NCI-H1105 treated with DMSO at 0.1 percent for 48 hours (cell line): ENCODE results near the gene OFD1.

Experiments
- DNase-seq: peaks from one replicate; lab custom pipeline; 2025; lab: John Stamatoyannopoulos, UW

The OFD1 gene, protein sequence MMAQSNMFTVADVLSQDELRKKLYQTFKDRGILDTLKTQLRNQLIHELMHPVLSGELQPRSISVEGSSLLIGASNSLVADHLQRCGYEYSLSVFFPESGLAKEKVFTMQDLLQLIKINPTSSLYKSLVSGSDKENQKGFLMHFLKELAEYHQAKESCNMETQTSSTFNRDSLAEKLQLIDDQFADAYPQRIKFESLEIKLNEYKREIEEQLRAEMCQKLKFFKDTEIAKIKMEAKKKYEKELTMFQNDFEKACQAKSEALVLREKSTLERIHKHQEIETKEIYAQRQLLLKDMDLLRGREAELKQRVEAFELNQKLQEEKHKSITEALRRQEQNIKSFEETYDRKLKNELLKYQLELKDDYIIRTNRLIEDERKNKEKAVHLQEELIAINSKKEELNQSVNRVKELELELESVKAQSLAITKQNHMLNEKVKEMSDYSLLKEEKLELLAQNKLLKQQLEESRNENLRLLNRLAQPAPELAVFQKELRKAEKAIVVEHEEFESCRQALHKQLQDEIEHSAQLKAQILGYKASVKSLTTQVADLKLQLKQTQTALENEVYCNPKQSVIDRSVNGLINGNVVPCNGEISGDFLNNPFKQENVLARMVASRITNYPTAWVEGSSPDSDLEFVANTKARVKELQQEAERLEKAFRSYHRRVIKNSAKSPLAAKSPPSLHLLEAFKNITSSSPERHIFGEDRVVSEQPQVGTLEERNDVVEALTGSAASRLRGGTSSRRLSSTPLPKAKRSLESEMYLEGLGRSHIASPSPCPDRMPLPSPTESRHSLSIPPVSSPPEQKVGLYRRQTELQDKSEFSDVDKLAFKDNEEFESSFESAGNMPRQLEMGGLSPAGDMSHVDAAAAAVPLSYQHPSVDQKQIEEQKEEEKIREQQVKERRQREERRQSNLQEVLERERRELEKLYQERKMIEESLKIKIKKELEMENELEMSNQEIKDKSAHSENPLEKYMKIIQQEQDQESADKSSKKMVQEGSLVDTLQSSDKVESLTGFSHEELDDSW

DNA sequence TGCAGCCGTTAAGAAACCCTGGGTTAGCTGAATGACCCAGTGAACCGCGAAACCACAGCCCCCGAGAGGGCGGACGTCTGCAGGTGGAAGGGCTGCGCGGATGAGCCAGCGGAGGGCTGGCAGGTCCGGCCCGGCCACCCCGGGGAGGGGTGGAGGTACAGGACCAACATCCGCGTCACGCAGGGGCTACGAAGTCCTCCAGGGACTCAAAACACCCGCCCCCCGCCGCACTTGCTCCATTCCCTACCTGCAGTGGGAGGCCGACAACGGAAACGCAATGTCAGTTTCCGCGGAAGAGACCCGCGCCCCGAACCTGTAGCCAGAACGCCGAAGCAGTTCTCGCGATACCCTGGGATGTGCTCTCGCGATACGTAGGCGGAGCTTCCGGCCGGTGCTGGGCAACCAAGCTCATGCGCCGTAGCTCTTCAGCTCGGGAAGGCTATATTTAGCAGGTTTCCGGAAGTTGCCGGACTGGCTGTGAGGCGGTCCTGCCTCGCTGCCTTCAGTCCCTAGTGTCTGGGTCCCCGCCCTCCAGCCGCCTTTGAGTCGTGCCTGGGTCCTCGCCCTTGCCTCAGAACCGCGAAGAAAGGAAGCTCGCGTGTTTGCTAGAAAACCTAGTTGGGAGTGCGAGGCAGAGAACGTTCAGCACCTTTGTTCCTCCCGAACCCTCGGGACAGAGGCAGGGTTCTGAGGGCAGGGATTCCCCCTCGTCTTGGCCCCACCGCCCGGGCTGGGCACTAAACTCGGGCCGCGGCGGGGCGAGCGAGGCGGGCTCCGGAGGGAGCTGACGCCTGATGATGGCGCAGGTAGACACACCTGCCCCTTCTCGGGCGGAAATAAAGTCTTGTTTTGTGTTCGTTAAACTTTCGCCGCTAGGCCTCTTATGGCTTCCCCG, at the start of gene OFD1, which contains the start of gene TRAPPC2:
OFD1 (plus strand) TSS at position 471 of the 895 bp plus-strand sequence; CDS start at position 795, 324 bp downstream.
TRAPPC2 (minus strand) TSS at position 343 of the 895 bp plus-strand sequence. CDS start 14,657 bp downstream, outside the sequence.
- peak; percentile 93 for DNase-seq

DNA sequence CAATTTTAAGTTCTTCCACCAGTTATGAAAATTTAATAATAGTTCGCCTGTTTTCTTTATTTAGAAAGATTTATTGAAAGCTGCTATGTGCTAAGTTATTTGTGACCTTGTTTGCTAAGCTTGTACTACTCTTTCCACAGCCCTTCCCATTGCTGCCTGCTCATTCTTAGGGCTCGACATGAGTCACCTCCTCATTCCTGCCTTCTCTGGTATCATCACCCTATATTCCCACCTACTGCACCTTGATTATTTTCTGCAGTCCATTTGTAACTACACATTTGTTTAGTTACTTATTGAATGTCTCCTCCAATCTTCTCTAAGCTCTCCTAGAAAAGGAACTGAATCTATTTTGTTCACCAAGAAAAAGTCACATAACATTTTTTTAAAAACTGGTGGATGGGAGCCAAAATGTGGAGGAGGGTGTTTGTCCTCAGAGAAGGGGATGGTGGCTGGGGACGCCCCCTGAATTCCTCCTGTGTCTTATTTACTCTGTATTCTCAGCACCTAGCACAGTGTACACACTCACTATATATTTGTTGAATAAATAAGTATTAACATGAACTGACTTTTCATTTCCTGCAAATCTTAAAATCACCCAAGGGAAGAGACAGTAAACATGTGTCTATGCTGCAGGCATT, 49.3 kb upstream of the OFD1 start:
- DNase-seq, result no peak

DNA sequence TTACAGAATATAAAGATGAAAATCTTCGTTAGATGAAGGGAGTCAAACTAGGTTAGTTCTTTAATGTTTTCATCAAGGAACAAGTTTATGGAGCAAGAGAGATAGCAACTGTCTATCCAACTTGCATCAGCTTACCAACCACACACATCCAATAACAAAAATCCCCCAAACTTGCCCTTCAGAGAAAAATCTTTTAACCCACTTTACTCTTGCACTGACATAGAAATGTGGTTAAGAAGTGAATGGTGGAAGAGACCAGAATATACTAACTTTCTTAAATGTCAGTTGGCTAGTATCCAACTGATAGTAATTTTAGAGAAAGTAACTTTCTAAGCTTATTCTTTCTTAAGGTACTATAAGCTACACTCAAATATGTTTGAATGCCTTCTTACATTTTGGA, 47.3 kb upstream of the OFD1 start:
- no peak for DNase-seq

DNA sequence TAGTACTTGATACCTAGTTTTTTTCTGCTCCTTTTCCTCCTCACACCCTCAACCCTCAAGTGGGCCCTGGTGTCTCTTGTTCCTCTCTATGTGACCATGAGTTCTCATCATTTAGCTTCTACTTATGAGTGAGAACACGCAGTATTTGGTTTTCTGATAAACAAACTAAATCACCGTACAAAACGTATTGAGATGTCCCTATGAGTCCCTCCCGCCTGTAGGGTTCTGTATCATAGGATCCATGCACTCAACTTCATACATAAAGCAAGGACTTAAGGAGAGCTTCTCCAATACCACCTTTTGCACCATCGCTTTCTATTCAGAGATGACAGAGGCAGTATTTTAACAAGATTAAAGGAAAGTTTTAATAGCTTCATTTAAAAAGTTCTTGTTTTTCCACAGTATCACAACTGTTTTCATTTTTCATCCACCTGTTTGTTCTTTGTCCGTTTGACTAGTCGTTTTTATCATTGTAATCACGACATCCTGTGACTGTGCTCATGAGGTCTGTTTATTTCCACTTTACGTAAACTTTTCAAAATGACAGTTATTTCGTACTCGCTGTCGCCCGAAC, 46.1 kb upstream of the OFD1 start:
- DNase-seq, result peak; percentile 14

DNA sequence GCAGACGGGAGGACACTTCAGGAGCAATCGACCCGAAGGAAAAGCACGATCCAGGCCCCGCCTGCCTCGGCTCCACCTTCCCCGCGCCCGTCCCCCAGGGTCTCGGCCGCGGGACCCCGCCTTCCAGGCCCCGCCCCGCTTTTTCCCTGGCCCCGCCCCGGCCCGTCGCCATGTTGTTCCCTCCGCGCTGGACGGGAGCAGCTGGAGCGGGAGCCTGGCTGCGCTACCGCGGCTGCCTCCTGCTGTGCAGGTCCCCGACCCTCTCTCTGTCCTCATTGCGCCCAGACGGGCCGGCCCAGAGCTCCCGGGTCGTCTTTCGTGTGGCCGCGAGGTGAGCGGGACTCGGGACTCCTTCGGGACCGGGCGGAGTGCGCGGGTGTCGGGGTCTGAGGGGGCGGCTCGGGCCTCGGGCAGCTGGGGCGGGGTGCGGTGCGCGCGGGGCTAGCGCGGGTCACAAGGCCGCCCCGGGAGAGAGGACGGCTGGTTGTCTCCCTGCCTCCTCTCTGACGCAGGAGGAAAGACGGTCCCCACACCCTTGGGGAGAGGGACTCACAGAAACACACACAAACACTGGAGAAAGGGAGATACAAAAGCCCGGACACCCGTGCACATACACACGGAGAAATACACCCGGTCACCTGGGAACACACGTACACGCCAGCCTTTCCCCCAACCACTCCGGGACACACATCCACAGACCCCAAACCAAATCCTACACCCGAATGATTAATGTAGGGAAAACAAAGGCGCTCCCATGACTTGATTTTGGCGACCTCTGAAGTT, 45.4 kb upstream of the OFD1 start, which contains the start of gene RAB9A:
RAB9A (plus strand) TSS at position 171 of the 783 bp plus-strand sequence. CDS start 19,619 bp downstream, outside the sequence.
- peak; percentile 64 for DNase-seq

DNA sequence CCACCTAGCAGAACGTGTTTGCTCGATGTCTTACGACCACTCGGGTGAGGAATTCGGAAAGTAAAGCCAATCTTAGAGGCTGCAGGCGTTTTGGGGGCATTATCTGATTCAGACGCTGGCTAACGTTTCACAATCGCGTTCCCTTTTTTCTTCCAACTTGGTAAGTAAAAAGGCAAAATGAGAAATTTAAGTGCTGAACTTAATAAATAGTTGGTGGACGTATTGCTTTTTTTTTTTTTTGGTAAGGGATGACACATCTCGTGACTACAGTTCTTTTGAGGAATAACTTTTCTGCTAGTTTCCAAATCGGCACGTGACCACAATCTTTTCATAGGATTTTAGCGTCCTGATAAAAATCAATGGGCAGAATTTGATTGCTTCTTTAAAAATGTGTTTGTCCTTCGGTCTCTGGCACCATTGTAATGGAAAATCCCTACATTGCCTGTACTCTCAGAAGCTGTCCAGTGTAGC, 44.8 kb upstream of the OFD1 start:
- DNase-seq, result peak; percentile 12

DNA sequence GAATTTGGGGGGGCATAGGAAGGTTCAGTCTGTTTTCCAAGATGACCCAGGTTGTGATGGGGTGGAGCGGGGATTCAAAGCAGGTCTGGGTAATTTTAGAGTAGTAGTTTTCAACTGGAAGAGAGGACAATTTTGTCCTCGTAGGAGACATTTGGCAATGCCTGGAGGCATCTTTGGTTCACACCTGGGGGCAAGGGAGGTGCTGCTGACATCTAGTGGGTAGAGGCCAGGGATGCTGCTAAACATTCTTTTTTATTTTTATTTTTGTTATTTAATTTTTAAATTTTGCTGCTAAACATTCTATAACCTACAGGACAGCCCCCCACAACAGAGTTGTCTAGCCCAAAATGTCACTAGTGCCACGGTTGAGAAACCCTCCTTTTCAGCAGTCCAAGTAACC, 43.7 kb upstream of the OFD1 start:
- DNase-seq, result no peak

DNA sequence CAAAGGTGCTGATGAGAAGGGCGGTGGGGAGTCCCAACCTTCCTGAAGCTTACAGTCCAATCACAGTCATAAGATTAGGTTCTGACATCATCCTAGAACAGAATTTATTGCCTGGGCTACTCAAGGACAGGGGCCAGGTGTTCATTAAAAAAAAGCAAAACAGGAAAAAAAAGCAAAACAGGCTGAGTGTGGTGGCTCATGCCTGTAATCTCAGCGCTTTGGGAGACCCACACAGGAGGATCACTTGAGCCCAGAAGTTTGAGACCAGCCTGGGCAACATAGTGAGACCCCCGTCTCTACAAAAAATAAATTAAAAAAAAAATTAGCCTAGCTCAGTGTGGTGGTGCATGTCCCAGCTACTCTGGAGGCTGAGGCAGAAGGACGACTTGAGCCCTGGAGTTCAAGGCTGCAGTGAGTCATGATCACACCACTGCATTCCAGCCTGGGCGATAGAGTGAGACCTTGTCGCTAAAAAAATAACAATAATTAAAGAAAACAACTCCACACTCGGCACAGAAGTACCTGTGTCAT, 42.6 kb upstream of the OFD1 start:
- DNase-seq, result no peak

DNA sequence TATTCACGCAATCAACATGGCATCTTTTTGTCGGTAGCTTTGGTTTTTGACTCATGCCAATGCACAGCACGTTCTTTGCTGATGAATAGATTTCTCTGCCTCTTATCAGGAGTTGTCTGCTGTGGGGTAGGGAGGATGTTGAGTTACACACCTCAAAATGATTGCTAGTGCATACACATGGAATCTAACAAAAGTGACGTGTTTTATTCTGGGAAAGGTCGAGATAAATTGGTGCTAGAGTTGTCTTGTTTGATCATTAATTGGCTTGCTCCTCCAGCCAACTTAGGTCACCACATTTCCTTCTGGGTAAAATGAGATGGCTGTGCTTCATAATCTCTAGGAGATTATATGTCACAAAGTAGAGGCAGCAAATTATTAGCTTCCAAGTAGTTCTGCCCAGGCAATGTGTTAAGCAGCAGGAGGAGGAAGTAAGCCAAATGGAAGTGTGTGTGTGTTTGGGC, 41.7 kb upstream of the OFD1 start:
- DNase-seq, result no peak

DNA sequence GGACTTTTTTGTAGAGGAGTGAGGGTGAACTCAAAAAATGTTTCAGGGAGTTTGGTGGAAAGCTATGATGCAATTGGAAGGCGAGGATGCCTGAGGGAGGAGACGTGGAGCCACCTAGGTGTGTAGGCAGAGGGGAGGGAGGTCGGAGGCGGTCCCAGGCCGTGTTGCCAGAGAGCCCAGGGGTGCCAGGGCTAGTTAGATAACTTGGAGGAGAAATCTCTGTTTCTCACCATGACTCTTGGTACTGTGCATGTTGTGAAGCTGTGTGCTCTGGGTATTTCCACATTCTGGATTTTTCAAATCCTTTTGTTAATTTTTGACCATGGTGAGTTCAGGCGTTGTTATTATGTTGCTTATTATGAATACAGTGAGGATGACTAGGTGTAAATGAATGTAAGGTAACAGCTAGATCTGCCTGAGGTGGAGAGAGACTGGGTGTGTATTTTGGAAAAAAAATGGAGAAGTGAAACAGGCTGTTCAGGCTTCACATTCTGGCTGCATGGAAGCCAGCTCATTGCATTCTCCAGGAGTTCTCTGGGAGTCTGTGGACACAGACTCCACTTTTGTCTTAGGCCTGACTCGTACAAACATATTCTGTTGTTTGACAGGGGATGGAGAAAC, 41.1 kb upstream of the OFD1 start:
- no peak for DNase-seq

DNA sequence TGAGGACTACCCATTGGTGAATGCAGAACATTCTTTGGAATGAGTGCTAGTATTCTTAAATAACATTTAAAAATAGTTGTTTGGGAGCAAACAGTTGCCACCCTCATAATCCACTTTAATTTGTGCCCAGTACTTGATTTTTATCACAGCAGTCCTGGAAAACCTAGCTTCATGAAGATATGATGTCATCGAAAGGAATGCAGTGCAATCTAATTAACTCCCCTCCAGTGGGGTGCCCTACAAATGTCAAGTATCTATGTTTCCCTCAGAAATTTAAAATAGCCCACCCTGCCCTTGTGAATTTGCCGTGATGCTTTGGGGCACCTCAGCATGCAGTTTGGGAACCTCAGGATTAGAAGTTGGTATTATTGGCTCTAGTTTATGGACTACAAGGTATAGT, 40.2 kb upstream of the OFD1 start:
- no peak for DNase-seq

DNA sequence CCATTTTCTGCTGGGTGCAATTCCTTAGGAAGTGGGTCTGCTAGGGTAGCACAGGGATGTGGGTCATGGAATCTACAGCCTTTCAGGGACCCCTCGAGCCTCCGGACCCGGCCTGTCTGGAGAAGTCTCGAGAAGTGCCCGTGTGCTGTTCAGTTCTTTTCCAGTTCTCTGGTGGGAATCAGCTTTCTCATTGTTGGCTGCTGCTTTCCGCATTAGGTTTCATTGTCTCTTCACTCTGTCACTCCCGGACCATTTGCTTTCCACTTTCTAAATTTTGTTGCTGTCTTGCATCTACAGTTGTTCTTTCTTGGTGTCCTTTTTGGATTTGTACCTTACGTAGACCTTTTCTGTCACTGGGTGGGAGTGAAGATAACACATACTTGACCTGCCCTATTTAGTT, 39.6 kb upstream of the OFD1 start:
- DNase-seq, result no peak

DNA sequence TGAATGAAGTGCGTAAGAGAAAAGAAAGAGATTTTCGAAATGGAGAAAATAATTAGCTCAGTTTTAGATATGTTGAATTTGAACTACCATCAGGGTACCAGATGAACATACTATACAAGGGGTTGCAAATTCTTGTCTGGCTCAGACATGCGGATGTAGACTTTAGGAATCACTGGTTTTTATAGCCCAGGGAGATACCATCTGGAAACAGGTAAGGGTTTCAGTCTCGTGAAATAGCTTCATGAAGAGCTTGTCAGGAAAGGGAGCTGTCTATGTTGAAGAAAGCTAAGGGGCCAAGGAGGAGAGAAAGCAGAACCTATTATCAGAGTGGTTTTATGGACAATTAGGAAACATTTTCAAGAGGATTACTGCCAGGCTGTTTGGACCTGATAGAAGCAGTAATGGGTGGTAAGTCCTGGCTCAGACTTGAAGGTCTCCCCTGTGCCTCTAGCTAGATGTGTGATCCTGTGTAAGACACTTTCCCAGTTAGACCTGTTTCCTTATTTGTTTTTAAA, 38.9 kb upstream of the OFD1 start:
- DNase-seq, result no peak

DNA sequence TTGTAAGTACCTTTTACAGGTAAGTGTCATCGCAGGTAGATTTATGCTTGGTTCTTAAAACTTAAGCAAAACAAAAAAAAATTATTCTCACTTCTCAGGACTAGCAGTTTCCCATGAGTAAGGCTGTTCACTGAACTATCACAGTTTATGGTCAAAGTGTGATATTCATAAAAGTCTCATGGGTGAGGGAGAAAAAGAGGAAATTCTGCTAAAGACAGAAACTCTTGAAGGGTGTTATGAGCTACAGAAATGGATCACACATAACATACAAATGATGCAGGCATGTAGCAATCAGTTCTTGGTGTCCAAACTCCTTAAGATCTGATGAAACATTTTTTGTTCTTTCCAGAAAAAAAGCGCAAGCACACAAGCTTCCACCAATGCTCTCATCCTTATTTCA, 37.1 kb upstream of the OFD1 start:
- DNase-seq, result no peak

DNA sequence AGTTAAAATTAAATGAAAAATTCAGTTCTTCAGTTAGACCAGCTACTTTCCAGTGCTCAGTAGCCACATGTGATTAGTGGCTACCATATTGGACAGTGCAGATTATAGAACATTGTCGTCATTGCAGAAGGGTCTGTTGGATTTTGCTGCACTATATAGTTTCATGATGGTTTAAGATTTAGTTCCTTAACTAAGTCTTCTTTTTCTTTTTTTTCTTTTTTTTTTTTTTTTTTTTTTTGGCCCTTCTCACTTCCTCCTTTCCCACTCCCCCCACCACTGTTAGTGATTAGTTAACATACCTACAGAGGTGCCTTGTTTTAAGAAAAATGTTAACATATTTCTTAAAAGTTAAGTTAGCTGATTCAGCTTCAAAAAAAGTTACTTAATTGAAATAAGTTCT, 36.6 kb upstream of the OFD1 start:
- no peak for DNase-seq

DNA sequence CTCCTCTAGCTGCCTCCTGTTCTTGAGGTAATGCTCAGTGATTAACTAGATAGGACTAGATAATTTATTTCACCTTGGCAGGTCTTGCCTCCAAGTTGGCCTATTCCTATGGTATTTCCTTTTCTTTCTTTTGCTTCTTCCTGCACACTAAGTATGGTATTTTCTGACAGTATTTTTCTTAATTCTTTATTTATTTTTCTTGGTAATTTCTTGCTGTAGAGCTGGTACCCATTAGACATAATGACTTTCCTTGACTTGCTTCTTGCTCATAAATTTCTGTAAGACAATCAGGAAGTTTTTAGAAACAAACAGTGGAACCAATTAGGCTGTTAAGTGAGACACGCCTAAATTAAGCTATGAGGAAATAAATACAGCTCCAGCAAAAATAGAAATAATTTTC, 36.1 kb upstream of the OFD1 start:
- no peak for DNase-seq

DNA sequence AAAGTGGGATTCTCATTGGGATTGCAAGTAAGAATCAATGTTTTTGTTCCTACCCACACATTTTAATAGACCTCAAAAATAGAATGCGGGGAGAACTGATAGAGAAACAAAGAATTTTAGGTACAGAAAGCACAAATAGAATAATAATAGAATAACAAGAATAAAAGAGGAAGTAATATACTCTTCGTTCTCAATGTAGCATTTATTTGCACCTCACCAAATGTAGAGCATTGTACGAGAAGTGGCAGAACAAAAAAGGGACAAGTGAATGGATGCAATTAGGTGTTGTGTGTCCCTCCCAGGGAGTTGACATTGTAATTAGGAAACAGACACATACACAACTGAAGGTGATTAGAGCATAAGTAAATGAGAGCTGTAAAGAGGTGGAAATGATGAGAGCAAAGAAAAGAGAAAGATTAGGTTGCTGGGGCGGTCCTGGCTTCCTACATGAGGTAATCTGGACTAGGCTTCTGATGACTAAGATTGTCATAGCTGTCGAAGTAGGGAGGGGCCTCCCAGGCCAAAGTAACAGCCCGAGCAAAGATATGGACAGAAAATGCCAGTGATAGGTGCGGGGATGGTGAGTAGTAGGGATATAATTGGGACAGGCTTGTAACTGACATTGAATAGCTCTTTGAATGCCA, 35.2 kb upstream of the OFD1 start:
- no peak for DNase-seq

DNA sequence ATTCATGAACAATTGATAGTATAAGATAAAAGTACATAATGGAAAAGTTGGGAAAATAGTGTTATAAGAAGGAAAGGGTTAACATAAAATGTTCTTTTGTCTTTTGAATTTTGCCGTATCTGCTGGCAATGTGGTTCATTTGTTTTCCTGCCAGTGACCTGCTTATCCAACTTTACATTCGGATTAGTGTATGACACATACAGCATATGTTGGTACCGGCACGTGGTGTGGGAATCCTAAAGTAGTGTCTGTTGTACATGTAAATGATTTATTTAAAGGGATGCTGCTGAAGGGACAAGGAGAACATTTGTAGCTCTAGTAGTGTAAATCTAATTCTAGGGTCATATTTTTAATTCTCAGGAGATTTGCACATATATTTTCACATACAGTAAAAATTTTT, 34.2 kb upstream of the OFD1 start:
- no peak for DNase-seq
